Mesenchymal stem cell (in vitro differentiated cells and primary cell): Measurements from ENCODE around the gene PRRG2.

Source experiments
- DNase-seq: peaks from one replicate; pipeline ENCODE4 v3.0.0-alpha.2; 2013
- H2AFZ ChIP-seq: one replicate; pipeline ENCODE4 v1.6.1; 2013; ENCODE audit warnings: low read depth, mild to moderate bottlenecking, control low read depth, inconsistent platforms, low read length, moderate library complexity
- H2AK5ac ChIP-seq: 2 replicates; pipeline ENCODE4 v1.6.1; 2013; ENCODE audit warnings: low read length, moderate library complexity, mild to moderate bottlenecking, inconsistent platforms; ENCODE audit not compliant: severe bottlenecking
- H2BK120ac ChIP-seq: one replicate; pipeline ENCODE4 v1.6.1; 2013; ENCODE audit warnings: low read depth, mild to moderate bottlenecking, inconsistent platforms, low read length, moderate library complexity
- H2BK12ac ChIP-seq, 2 experiments: one replicate each; pipeline ENCODE4 v1.6.1; 2013; ENCODE audit warnings: inconsistent platforms in 2 of 2, low read length in 2 of 2, mild to moderate bottlenecking in 2 of 2, moderate library complexity in 2 of 2, control low read depth in 1 of 2
- H2BK15ac ChIP-seq: one replicate; pipeline ENCODE4 v1.6.1; 2013; ENCODE audit warnings: mild to moderate bottlenecking, low read depth, inconsistent platforms; ENCODE audit not compliant: poor library complexity, severe bottlenecking
- H2BK5ac ChIP-seq: 2 replicates; pipeline ENCODE4 v1.6.1; 2013; ENCODE audit warnings: low read depth, mild to moderate bottlenecking, low read length, control low read depth, inconsistent platforms; ENCODE audit not compliant: poor library complexity, severe bottlenecking
- H3K14ac ChIP-seq, 2 experiments: one replicate each; pipeline ENCODE4 v1.6.1; 2013; ENCODE audit warnings: inconsistent platforms in 2 of 2, low read length in 2 of 2, control low read depth in 1 of 2, mild to moderate bottlenecking in 1 of 2, moderate library complexity in 1 of 2
- H3K18ac ChIP-seq, 2 experiments: one replicate each; pipeline ENCODE4 v1.6.1; 2013; ENCODE audit warnings: inconsistent platforms in 2 of 2, low read length in 2 of 2, control low read depth in 1 of 2, low read depth in 1 of 2, mild to moderate bottlenecking in 1 of 2
- H3K23ac ChIP-seq, 2 experiments: one replicate each; pipeline ENCODE4 v1.6.1; 2013; ENCODE audit warnings: inconsistent platforms in 2 of 2, low read length in 2 of 2, mild to moderate bottlenecking in 2 of 2, moderate library complexity in 2 of 2, control low read depth in 1 of 2
- H3K27ac ChIP-seq: 2 replicates; pipeline ENCODE4 v1.5.1; 2013; ENCODE audit warnings: mild to moderate bottlenecking, moderate library complexity, low read length, control low read depth, inconsistent platforms; ENCODE audit not compliant: poor library complexity, severe bottlenecking
- H3K27me3 ChIP-seq, 2 experiments: 2 replicates each; pipeline versions ENCODE4 v1.6.1 to v1.7.0; 2013; ENCODE audit warnings: low read length in 2 of 2, mild to moderate bottlenecking in 2 of 2, moderate library complexity in 2 of 2, control low read depth in 1 of 2, inconsistent platforms in 1 of 2; ENCODE audit not compliant: control insufficient read depth in 1 of 2, insufficient read depth in 1 of 2
- H3K36me3 ChIP-seq, 2 experiments: 2 replicates each; pipeline versions ENCODE4 v1.6.1 to v1.7.0; 2013; ENCODE audit warnings: low read length in 2 of 2, control low read depth in 1 of 2, inconsistent platforms in 1 of 2, low read depth in 1 of 2, mild to moderate bottlenecking in 1 of 2; ENCODE audit not compliant: insufficient read depth in 2 of 2, control insufficient read depth in 1 of 2
- H3K4ac ChIP-seq, 2 experiments: one replicate each; pipeline ENCODE4 v1.6.1; 2013; ENCODE audit warnings: inconsistent platforms in 2 of 2, low read length in 2 of 2, mild to moderate bottlenecking in 2 of 2, moderate library complexity in 2 of 2, control low read depth in 1 of 2, low read depth in 1 of 2
- H3K4me1 ChIP-seq: 2 replicates; pipeline ENCODE4 v1.6.1; 2013; ENCODE audit warnings: low read depth, low read length, control low read depth; ENCODE audit not compliant: control insufficient read depth, insufficient read depth
- H3K4me2 ChIP-seq: 2 replicates; pipeline ENCODE4 v1.6.1; 2013; ENCODE audit warnings: low read length, mild to moderate bottlenecking, inconsistent platforms; ENCODE audit not compliant: poor library complexity, severe bottlenecking
- H3K4me3 ChIP-seq, 2 experiments: 2 replicates each; pipeline versions ENCODE4 v1.5.1 to v1.7.0; 2013; ENCODE audit warnings: low read length in 2 of 2, mild to moderate bottlenecking in 2 of 2, control low read depth in 1 of 2, low read depth in 1 of 2; ENCODE audit not compliant: insufficient read depth in 1 of 2
- H3K79me1 ChIP-seq: replicated peaks from 2 replicates; pipeline ENCODE4 v1.6.1; 2013; ENCODE audit warnings: mild to moderate bottlenecking, control low read depth, low read length, inconsistent platforms; ENCODE audit not compliant: poor library complexity, severe bottlenecking
- H3K9ac ChIP-seq: 2 replicates; pipeline ENCODE4 v1.7.0; 2013; ENCODE audit warnings: mild to moderate bottlenecking, low read length, moderate library complexity
- H3K9me3 ChIP-seq: 2 replicates; pipeline ENCODE4 v1.7.0; 2013; ENCODE audit warnings: mild to moderate bottlenecking, low read length; ENCODE audit not compliant: control insufficient read depth
- H4K8ac ChIP-seq: one replicate; pipeline ENCODE4 v1.6.1; 2013; ENCODE audit warnings: inconsistent platforms, mild to moderate bottlenecking, low read length, moderate library complexity
- H4K91ac ChIP-seq: one replicate; pipeline ENCODE4 v1.6.1; 2013; ENCODE audit warnings: mild to moderate bottlenecking, low read length, inconsistent platforms
- WGBS: methylation state at CpG from one replicate; pipeline ENCODE4 v1.1.7; 2013; ENCODE audit warnings: mixed read lengths; 5-methylcytosine and 5-hydroxymethylcytosine counted together

PRRG2 gene

DNA sequence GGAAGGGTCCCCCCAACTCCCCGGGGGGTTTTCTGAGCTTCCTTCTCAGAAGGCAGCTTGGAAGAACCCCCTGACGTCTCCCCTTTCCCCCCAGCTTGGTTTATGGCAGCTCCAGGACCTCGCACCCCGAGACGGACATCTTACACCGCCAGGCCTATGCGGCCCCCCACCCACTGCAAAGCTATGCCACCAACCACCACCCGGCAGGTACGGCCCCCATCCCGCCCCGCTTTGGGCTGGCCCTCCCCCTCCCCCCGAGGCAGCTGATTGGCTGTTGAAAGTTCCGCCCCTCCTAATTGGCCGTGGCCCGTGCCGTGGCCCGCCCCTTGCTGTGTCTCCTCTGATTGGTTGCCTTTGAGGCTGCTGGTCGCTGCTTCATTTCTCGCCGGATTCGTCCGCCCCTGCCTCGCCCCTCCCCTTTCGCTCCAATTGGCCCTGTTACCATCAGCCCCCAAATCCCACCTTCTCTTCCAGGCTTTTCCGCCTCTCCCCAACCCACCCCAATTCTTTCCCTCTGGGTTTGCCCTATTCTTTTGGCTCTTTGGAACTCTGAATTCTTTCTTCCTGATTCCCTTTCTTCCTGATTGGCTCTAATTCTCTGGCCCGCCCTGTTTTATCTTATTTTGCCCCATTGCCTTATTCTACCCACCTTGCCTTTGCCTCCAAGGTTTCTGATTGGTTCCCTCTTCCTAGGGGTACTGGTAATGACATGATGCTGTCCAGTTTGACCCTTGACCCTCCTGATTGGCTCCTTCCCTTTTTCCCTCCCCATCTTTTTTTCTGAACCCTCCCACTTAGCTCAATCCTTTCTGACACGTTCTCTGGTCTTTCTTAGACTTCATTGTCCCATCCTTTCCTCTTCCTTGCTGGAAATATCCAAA, 12.4 kb downstream of the PRRG2 start:
- Histone ChIP-seq H3K9me3 (no peaks in the 10 kb centered on the region), H3K27ac (peak overlapping the region; percentile 91), H2BK5ac (peak overlapping the region; percentile 31), H3K23ac (no peak overlapping the region), H2AFZ (no peak overlapping the region), H3K36me3 (peaks cover 29 to 43% of the 10 kb centered on the region in 2 experiments), H2BK12ac (no peak overlapping the region), H4K8ac (no peak overlapping the region), H3K79me1 (peaks cover 9% of the 10 kb centered on the region), H2AK5ac (no peak overlapping the region), H3K18ac (no peak overlapping the region), H3K4me1 (peaks cover 8% of the 10 kb centered on the region), H3K4ac (no peak overlapping the region), H3K4me3 (peak overlapping the region; percentile 55 to 88), H3K4me2 (peak overlapping the region; percentile 92), H3K9ac (peak overlapping the region; percentile 84), H2BK120ac (no peak overlapping the region), H3K27me3 (no peaks in the 10 kb centered on the region), H2BK15ac (no peak overlapping the region), H3K14ac (no peak overlapping the region), H4K91ac (no peak overlapping the region)
- peak; percentile 95 for DNase-seq
- 13% methylated on average over 27 of the region's 27 CpGs for WGBS

DNA sequence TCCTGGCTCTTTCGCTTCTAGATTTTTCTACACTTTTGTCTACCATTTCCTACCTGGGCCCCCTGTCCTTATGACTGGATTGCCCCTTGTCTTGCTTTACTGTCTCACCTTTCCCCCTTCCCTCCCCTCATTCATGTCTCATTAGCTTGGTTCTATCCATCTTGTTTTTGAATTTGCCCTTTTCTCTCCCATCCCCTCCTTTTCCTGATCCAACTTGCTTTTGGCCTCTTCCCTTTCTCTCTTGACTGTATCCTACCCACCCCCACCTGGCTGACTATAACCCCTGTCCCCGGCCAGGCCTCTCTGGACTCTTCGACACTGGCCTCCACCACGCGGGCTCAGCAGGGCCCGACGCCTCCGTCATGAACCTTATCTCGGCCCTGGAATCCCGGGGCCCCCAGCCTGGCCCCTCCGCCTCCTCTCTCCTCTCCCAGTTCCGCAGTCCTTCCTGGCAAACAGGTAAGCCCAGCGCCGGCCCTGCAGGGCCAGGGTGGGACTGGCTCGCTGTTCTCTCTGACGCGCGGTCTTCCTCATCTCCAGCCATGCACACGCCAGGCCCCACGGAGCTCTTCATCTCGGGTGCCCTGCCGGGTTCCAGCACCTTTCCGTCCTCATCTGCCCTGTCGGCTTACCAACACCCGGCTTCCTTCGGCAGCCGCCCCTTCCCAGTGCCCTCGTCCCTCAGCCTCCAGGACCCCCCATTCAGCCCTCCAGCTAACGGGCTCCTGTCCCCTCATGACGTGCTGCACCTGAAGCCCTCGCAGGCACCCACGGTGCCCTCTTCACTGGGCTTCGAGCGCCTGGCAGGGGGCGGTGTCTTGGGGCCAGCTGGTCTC, 13.3 kb downstream of the PRRG2 start:
- Histone ChIP-seq H3K9ac (peak overlapping the region; percentile 53), H3K14ac (no peak overlapping the region), H2BK120ac (no peak overlapping the region), H2AFZ (no peak overlapping the region), H4K8ac (no peak overlapping the region), H4K91ac (no peak overlapping the region), H3K27ac (no peak overlapping the region), H3K4ac (no peak overlapping the region), H2AK5ac (no peak overlapping the region), H2BK15ac (no peak overlapping the region), H2BK12ac (no peak overlapping the region), H3K4me2 (no peak overlapping the region), H3K27me3 (no peaks in the 10 kb centered on the region), H2BK5ac (no peak overlapping the region), H3K18ac (no peak overlapping the region), H3K4me1 (peaks cover 8% of the 10 kb centered on the region), H3K36me3 (peaks cover 38 to 52% of the 10 kb centered on the region in 2 experiments), H3K9me3 (no peaks in the 10 kb centered on the region), H3K4me3 (peak overlapping the region in 1 of 2 experiments; percentile 57), H3K79me1 (peaks cover 16% of the 10 kb centered on the region), H3K23ac (no peak overlapping the region)
- DNase-seq = no peak
- 97% methylated on average over 35 of the region's 35 CpGs for WGBS

- Histone ChIP-seq H4K91ac (no peak overlapping the region), H2BK120ac (no peak overlapping the region), H4K8ac (no peak overlapping the region), H2AFZ (no peak overlapping the region), H3K9me3 (no peaks in the 10 kb centered on the region), H2BK5ac (no peak overlapping the region), H3K27me3 (no peaks in the 10 kb centered on the region), H3K4ac (no peak overlapping the region), H3K4me2 (no peak overlapping the region), H3K4me1 (peaks cover 8% of the 10 kb centered on the region), H3K27ac (no peak overlapping the region), H3K9ac (no peak overlapping the region), H3K14ac (no peak overlapping the region), H3K18ac (no peak overlapping the region), H2BK12ac (no peak overlapping the region), H3K36me3 (peaks cover 47 to 61% of the 10 kb centered on the region in 2 experiments), H2BK15ac (no peak overlapping the region), H3K79me1 (peaks cover 22% of the 10 kb centered on the region), H2AK5ac (no peak overlapping the region), H3K23ac (no peak overlapping the region), H3K4me3 (no peak overlapping the region)
- 95% methylated on average over 33 of the region's 35 CpGs for WGBS
- DNase-seq = no peak
Measured at GRCh38 chr19:49594993-49595818, 14.1 kb downstream of the PRRG2 start.
